ENCODE measurements around the gene LAMTOR3.

DNA sequence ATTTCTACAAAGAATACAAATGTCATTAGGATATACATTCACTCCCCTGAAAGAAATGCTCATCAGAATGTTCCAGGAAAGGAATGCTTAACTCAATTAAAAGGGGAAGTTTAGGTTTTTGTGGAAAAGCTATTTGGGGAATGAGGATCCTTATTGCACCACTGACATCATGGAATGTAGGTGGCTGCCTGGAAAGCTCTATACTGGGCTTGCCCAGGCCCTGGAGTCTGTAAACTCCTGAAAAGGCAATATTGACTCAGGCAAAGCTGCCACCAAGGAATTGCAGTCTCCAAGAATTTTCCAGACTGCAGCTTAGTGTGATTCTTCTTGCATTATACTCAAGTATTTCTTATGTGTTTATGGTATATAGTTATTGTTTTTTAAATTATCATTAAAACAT lies 61.9 kb downstream of the LAMTOR3 start:
- TF ChIP-seq, protein P1, sequence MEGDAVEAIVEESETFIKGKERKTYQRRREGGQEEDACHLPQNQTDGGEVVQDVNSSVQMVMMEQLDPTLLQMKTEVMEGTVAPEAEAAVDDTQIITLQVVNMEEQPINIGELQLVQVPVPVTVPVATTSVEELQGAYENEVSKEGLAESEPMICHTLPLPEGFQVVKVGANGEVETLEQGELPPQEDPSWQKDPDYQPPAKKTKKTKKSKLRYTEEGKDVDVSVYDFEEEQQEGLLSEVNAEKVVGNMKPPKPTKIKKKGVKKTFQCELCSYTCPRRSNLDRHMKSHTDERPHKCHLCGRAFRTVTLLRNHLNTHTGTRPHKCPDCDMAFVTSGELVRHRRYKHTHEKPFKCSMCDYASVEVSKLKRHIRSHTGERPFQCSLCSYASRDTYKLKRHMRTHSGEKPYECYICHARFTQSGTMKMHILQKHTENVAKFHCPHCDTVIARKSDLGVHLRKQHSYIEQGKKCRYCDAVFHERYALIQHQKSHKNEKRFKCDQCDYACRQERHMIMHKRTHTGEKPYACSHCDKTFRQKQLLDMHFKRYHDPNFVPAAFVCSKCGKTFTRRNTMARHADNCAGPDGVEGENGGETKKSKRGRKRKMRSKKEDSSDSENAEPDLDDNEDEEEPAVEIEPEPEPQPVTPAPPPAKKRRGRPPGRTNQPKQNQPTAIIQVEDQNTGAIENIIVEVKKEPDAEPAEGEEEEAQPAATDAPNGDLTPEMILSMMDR (optimal IDR thresholded peaks at IDR 0.05 in 1 of 3, IDR thresholded peaks at IDR 0.05 in 1 of 3, conservative IDR thresholded peaks at IDR 0.05 in 1 of 3; ENCODE audit: extremely low read depth in 1 of 3, insufficient read depth in 2 of 3, low read length in 3 of 3) = no peak
- no peak for TF ChIP-seq EZH2 (IDR thresholded peaks at IDR 0.05; ENCODE audit: low read length)

Data from keratinocyte (primary cell).